ENCODE data around the gene PTGDR2.
"Not testable (repeated sequence)": the region's sequence is repeated elsewhere in the genome, so short reads cannot be mapped to it uniquely, and the experiment has no call there.

The PTGDR2 gene

DNA sequence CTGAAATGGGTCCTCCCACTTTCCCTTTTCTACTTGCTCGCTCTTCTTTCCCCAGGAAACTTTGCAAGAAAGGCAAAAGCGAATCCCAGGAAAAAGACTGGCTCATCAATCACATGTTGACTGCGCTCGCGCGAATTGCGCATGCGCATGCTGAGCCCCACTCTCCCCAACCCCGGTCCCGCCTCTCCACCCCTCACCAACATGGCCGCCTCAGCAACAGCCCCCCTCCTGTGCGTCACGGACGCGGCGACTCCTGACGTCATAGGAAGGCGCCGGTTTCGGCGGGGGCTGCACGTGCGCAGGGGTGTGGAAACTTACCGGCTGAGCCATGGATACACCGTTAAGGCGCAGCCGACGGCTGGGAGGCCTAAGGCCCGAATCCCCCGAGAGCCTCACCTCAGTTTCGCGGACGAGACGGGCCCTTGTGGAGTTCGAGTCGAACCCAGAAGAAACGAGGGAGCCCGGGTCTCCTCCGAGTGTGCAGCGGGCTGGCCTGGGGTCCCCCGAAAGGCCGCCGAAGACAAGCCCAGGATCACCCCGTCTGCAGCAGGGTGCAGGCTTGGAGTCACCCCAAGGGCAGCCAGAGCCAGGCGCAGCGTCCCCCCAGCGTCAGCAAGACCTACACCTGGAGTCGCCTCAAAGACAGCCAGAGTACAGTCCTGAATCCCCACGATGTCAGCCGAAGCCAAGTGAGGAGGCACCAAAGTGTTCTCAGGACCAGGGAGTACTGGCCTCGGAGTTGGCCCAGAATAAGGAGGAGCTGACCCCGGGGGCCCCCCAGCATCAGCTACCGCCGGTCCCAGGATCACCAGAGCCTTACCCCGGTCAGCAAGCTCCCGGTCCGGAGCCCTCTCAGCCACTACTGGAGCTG is 13.7 kb downstream of the PTGDR2 start, which contains the start of gene CCDC86:
Gene CCDC86 (plus strand): TSS at position 317 of the 871 bp plus-strand sequence. CDS start 12 bp downstream, at position 329.
- DNase-seq (ENCODE audit: low spot score) = peak; percentile 98

- DNase-seq (ENCODE audit: low spot score) = no peak
These were observed 15.0 kb downstream of the PTGDR2 start for GRCh38 chr11:60840470-60841430.

DNA sequence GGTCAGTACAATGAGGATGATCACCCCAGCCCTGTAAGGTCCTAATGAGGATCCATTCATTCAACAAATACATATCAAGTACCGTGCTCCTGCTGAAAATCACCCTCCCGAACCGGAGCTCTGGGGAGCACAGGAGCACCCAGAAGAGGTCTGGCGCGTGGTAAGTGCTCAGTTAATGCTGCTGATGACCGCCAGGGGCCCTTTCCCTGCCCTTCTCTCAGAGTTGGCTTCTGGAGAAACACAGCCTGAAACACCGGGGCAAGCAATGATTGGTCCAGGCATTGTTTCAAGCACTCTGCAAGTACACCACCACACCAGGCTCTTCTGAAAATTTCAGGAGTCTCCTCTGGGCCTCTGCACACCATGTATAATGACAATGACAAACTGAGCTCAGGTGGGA is 17.6 kb downstream of the PTGDR2 start:
- DNase-seq (ENCODE audit: low spot score) = no peak

- no peak for DNase-seq (ENCODE audit: low spot score)
These were observed 18.8 kb downstream of the PTGDR2 start for GRCh38 chr11:60836866-60837515.

GRCh38 chr11:60835534-60835846 is 20.3 kb downstream of the PTGDR2 start:
- DNase-seq (ENCODE audit: low spot score) = no peak

GRCh38 chr11:60834742-60835533 is 20.8 kb downstream of the PTGDR2 start:
- no peak for DNase-seq (ENCODE audit: low spot score)

DNA sequence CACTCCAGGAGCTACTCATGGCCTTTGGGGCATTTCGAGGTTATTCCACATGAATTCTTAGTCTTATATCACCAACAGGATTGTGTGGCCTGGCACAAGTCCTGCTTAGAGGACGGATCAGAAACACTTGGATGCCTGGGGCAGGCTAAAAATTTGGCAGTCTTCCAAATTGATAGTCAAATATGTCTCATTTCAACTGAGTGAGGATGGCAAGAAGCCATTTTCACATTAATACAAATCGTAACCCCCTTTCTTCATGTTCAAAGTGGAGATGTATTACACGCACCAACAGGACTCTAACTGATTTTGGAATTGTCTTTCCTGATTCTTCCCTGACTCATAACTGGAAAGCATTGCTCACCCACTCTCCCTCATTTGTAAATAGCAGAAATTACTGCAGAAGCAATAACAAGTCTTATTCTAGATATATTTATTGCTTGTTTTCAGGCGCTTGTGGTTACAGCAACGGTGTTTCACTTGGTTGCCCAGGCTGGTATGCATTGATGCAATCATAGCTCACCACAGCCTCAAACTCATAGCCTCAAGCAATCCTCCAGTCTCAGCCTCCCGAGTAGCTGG is 24.2 kb downstream of the PTGDR2 start:
- DNase-seq (ENCODE audit: low spot score) = no peak

- peak; percentile 77 for DNase-seq (ENCODE audit: low spot score)
These were observed 24.6 kb downstream of the PTGDR2 start for GRCh38 chr11:60831143-60831500.

- no peak for DNase-seq (ENCODE audit: low spot score)
These were observed 25.1 kb downstream of the PTGDR2 start for GRCh38 chr11:60830478-60831142.

- DNase-seq (ENCODE audit: low spot score) = no peak
These were observed 30.0 kb downstream of the PTGDR2 start for GRCh38 chr11:60825790-60826189.

- no peak for DNase-seq (ENCODE audit: low spot score)
These were observed 30.6 kb downstream of the PTGDR2 start for GRCh38 chr11:60825118-60825517.

DNA sequence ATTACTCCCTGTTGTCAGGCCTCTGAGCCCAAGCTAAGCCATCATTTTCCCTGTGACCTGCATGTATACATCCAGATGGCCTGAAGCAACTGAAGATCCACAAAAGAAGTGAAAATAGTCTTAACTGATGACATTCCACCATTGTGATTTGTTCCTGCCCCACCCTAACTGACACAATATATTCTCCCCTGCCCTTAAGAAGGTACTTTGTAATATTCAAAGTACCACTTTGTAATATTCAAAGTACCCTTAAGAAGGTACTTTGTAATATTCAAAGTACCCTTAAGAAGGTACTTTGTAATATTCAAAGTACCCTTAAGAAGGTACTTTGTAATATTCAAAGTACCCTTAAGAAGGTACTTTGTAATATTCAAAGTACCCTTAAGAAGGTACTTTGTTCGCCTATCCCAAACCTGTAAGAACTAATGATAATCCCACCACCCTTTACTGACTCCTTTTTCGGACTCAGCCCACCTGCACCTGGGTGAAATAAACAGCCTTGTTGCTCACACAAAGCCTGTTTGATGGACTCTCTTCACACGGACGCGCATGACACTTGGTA is 31.9 kb downstream of the PTGDR2 start:
- DNase-seq (ENCODE audit: low spot score) = not testable (repeated sequence)

- no peak for DNase-seq (ENCODE audit: low spot score)
These were observed 33.7 kb downstream of the PTGDR2 start for GRCh38 chr11:60821827-60822599.

DNA sequence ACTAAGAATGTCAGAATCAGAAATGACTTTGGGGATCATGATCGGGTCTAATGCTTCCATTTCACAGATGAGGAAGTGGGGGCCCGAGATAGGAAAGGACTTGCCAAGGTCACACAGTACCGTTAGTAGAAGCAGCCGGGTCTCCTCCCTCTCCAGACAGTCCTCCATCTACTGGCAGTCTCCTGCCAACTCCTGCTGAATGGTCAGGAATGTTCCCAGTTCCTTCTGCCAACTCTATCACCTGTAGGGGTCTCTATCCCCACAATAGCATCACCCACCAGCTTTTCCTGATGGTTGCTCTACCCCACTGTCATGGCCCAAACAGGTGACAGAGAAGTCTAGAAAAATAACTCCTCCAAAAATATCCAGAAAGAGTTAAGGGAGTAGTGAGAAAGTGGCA is 37.7 kb downstream of the PTGDR2 start:
- no peak for DNase-seq (ENCODE audit: low spot score)

GRCh38 chr11:60816590-60817157 is 39.1 kb downstream of the PTGDR2 start:
- DNase-seq (ENCODE audit: low spot score) = no peak

- no peak for DNase-seq (ENCODE audit: low spot score)
These were observed 41.6 kb downstream of the PTGDR2 start for GRCh38 chr11:60814112-60814511.

DNA sequence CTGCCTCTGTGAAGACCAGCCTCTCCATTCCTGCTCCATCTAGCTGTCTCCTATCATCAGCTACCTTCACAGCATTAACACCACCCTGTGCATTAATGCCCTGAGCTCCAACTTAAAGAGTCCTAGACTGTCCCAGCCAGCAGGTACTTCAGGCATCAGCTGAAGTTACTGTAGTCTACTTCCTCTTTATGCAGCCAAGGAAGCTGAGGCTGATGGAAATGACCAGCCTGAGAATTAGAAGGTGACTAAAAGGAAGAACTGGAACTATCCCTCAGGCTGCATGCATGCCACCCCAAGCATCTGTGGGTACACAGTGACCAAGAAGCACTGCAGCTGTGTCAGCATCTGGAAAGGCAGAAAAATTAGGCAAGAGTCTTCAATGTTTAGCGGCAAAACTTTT is 42.4 kb downstream of the PTGDR2 start:
- DNase-seq (ENCODE audit: low spot score) = no peak

DNA sequence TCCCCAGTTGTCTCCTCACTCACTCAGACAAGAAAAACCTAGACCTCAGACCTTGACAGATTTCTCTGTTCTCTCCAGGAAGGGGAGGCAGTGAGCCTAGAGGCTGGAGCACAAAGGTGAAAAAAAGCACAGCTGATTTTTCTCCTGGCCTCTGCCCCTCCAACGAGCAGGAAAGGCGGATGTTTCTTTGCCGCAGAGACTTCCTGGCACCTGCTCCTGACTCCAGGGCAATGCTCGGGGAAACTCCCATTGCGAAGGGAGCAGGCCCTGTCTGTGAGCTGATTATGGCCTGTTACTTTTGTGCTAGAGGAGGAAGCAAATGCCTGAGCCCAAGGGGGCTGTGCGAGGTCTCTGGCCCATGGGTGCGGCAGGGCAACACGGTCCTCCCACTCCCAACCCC is 45.2 kb downstream of the PTGDR2 start:
- DNase-seq (ENCODE audit: low spot score) = no peak

DNA sequence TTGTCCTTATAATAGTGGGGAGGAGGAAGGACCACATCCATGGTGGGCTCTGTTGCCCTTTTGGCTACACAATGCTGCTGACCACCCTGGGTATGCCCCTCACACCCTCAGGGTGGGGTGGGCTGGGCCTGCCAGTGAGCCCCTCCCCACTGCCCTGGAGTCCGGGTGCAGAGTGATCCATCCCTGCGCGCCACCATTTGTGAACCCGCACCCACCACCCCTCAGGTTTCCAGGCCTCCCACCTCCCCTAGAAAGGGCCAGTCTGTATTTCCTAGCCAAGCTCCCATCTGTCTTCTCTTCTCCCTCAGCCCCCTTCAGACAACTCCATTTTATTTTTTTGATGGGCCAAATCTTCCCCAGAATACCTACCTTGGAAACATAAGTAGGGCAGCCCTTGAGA is 45.6 kb downstream of the PTGDR2 start:
- no peak for DNase-seq (ENCODE audit: low spot score)
